ENCODE measurements around the gene C1orf105. TPM values are rescaled to one million over a fixed set of nuclear protein-coding genes. Genes with fewer than 3 reads are reported as not detected.

C1orf105 gene
- total RNA-seq, 1 donor from 2014 or later, result not detected

DNA sequence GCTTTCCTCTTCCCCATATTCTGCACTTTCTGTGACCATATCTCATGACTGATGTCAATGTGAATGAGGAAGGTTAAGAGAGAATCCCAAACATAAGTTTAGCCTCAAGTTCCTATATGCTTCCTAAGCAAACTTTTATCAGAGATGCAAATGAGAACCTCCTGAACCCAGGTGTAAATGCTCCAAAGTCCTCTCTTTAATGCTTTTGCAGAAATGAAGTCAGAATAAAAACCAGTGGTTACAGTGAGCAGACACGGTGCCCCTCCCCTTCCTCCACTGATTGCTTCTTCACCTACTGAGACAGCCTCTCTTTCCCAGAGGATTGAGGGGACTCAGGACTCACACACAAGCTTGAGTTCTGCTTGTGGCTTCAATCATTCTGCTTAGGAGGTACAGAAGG, 35.0 kb downstream of the C1orf105 start:
- peaks cover 22% of the 10 kb centered on the region for H3K4me1 Mint-ChIP-seq (ENCODE audit: low read depth)
- H3K36me3 Mint-ChIP-seq (ENCODE audit: insufficient read depth), result no peaks in the 10 kb centered on the region
- no peak for DNase-seq (ENCODE audit: low spot score, unreplicated experiment)
- TF ChIP-seq, protein P1, sequence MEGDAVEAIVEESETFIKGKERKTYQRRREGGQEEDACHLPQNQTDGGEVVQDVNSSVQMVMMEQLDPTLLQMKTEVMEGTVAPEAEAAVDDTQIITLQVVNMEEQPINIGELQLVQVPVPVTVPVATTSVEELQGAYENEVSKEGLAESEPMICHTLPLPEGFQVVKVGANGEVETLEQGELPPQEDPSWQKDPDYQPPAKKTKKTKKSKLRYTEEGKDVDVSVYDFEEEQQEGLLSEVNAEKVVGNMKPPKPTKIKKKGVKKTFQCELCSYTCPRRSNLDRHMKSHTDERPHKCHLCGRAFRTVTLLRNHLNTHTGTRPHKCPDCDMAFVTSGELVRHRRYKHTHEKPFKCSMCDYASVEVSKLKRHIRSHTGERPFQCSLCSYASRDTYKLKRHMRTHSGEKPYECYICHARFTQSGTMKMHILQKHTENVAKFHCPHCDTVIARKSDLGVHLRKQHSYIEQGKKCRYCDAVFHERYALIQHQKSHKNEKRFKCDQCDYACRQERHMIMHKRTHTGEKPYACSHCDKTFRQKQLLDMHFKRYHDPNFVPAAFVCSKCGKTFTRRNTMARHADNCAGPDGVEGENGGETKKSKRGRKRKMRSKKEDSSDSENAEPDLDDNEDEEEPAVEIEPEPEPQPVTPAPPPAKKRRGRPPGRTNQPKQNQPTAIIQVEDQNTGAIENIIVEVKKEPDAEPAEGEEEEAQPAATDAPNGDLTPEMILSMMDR (IDR thresholded peaks at IDR 0.05; ENCODE audit: unreplicated experiment), result no peak
- H3K27me3 Mint-ChIP-seq, result peaks cover 25% of the 10 kb centered on the region
- H3K27ac Mint-ChIP-seq, result no peak overlapping the region
- no peaks in the 10 kb centered on the region for H3K9me3 Mint-ChIP-seq (ENCODE audit: low read depth)
- no peak overlapping the region for H3K4me3 Mint-ChIP-seq (ENCODE audit: low read depth)

DNA sequence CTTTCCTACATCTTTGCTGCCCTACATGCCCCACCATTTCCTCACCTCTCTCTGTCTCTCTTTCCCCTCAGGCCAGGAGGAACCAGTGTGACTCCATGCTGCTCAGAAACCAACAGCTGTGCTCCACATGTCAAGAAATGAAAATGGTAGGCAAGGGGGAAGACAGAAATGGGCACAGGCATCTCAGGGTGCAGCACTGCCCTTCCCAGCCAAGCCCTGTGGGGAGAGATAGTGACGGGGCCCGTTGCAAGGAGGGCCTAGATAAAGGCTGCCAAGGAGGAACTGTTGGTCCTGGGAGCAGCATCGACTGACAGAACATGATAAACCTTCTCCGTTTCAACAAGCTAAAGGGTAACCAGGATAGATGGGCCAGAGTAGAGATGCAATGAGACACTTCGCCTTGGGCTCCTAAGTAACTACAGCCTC, 35.9 kb downstream of the C1orf105 start:
- no peaks in the 10 kb centered on the region for H3K9me3 Mint-ChIP-seq (ENCODE audit: low read depth)

DNA sequence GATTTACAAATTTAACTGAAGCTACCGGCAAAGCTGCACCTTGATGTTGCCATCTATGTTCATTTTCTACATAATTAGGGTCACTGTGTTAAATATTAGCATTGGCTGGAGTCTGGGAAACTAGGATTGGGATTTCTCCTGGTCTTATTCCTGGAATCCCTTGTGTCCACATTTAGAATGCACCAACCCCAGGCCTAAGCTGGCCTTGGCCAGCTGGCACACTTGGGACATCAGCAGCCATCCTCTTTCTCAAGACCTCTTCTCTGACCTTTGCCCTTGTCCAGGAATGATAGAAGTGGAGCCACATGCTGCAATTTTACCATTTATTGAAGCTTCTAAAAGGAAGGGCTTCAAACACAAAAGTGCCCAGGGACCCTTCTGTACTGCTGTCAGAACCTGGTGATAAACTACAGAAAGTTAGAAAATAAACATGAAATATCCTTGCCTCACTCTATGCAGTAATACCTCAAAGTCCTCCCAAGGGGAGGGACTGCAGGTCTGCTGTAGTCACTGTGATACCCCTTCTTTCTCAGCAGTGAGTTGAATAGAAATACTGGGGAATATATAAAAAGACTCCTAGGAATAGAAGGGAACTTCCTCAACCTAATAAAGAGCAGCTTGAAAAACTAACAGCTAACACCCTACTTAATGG, 37.1 kb downstream of the C1orf105 start:
- no peaks in the 10 kb centered on the region for H3K36me3 Mint-ChIP-seq (ENCODE audit: insufficient read depth)

More for the DNA sequence above, 35.9 kb downstream of the C1orf105 start:
- no peak overlapping the region for H3K27ac Mint-ChIP-seq
- no peaks in the 10 kb centered on the region for H3K36me3 Mint-ChIP-seq (ENCODE audit: insufficient read depth)
- H3K4me1 Mint-ChIP-seq (ENCODE audit: low read depth), result peaks cover 21% of the 10 kb centered on the region
- DNase-seq (ENCODE audit: low spot score, unreplicated experiment), result no peak
- TF ChIP-seq, protein P1 (IDR thresholded peaks at IDR 0.05; ENCODE audit: unreplicated experiment), result no peak
- H3K27me3 Mint-ChIP-seq, result peaks cover 25% of the 10 kb centered on the region
- no peak overlapping the region for H3K4me3 Mint-ChIP-seq (ENCODE audit: low read depth)

DNA sequence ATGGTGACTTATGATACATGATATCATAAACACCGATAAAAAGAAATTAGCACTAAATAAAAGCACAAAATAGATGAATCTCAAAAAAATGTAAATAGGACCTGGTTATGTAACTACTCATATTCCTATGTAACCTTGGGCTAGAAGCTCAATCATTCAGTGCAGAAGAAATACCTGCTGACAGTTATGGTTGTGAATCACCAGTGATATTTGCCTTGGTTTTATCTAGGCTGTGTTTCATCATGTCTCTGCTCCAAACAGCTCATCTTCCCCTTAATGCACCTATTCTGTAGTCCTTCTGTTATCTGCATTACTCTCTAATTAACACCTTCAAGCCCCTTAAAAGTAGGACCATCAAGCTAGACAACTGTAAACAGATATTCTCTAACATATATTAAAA, 39.7 kb downstream of the C1orf105 start:
- Mint-ChIP-seq H3K9me3 (ENCODE audit: low read depth) (no peaks in the 10 kb centered on the region), H3K4me3 (ENCODE audit: low read depth) (no peak overlapping the region), H3K4me1 (ENCODE audit: low read depth) (peaks cover 10% of the 10 kb centered on the region), H3K27me3 (peaks cover 12% of the 10 kb centered on the region), H3K36me3 (ENCODE audit: insufficient read depth) (no peaks in the 10 kb centered on the region), H3K27ac (no peak overlapping the region)
- no peak for DNase-seq (ENCODE audit: low spot score, unreplicated experiment)
- TF ChIP-seq, protein P1 (IDR thresholded peaks at IDR 0.05; ENCODE audit: unreplicated experiment), result no peak

More for the DNA sequence above, 37.1 kb downstream of the C1orf105 start:
- Mint-ChIP-seq H3K9me3 (ENCODE audit: low read depth) (no peaks in the 10 kb centered on the region), H3K27me3 (peaks cover 25% of the 10 kb centered on the region), H3K4me3 (ENCODE audit: low read depth) (no peak overlapping the region), H3K27ac (no peak overlapping the region), H3K4me1 (ENCODE audit: low read depth) (peaks cover 15% of the 10 kb centered on the region)
- no peak for DNase-seq (ENCODE audit: low spot score, unreplicated experiment)
- TF ChIP-seq, protein P1 (IDR thresholded peaks at IDR 0.05; ENCODE audit: unreplicated experiment), result no peak

DNA sequence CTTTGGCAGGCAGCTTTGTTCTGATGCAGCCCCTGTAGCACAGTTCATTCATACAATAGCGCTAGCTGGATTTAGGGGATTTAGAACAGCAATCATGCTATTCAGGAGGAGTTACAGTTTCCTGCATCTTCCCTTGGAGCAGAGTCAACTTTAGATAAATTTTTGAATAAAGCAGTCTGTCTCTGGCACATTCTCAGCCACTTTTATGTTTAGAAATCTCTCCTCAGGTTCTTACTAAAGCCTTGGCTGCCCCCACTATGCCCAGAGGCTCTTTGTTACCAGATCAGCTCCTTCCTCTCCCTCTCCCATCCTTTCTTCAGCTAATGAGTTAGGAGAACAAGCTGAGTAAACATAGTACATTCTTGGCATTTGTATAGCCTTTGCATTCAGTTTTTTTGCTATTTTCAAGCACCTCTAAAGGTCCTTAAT, 40.4 kb downstream of the C1orf105 start:
- Mint-ChIP-seq H3K4me1 (ENCODE audit: low read depth) (peaks cover 10% of the 10 kb centered on the region), H3K4me3 (ENCODE audit: low read depth) (no peak overlapping the region), H3K9me3 (ENCODE audit: low read depth) (no peaks in the 10 kb centered on the region), H3K27me3 (peaks cover 9% of the 10 kb centered on the region), H3K27ac (no peak overlapping the region), H3K36me3 (ENCODE audit: insufficient read depth) (no peaks in the 10 kb centered on the region)
- no peak for DNase-seq (ENCODE audit: low spot score, unreplicated experiment)
- TF ChIP-seq, protein P1 (IDR thresholded peaks at IDR 0.05; ENCODE audit: unreplicated experiment), result no peak
